GM18520 (cell line): ENCODE data around the gene HNRNPLL.
"Not testable (repeated sequence)": the region's sequence is repeated elsewhere in the genome, so short reads cannot be mapped to it uniquely, and the experiment has no call there.

Experiments used
- ATAC-seq: cut with Tn5 transposase; IDR thresholded peaks from one replicate; pipeline ENCODE4 v1.9.1; 2021; ENCODE audit not compliant: unreplicated experiment

HNRNPLL gene

GRCh38 chr2:38557217-38557616 lies 45.5 kb downstream of the HNRNPLL start:
- ATAC-seq, result no peak

GRCh38 chr2:38556006-38556801 lies 46.5 kb downstream of the HNRNPLL start:
- ATAC-seq, result no peak

GRCh38 chr2:38554973-38555595 lies 47.6 kb downstream of the HNRNPLL start:
- ATAC-seq, result no peak

- no peak for ATAC-seq
Observed at GRCh38 chr2:38553554-38553953, 49.2 kb downstream of the HNRNPLL start.

- no peak for ATAC-seq
Observed at GRCh38 chr2:38552259-38552658, 50.5 kb downstream of the HNRNPLL start.

- no peak for ATAC-seq
Observed at GRCh38 chr2:38551746-38552145, 51.0 kb downstream of the HNRNPLL start.

- ATAC-seq, result no peak
Observed at GRCh38 chr2:38551171-38551570, 51.6 kb downstream of the HNRNPLL start.

- ATAC-seq, result no peak
Observed at GRCh38 chr2:38549851-38550250, 52.9 kb downstream of the HNRNPLL start.

- ATAC-seq, result no peak
Observed at GRCh38 chr2:38549071-38549704, 53.5 kb downstream of the HNRNPLL start.

- no peak for ATAC-seq
Observed at GRCh38 chr2:38547791-38548190, 54.9 kb downstream of the HNRNPLL start.

- no peak for ATAC-seq
Observed at GRCh38 chr2:38546585-38546984, 56.1 kb downstream of the HNRNPLL start.

- no peak for ATAC-seq
Observed at GRCh38 chr2:38546064-38546463, 56.7 kb downstream of the HNRNPLL start.

- ATAC-seq, result not testable (repeated sequence)
Observed at GRCh38 chr2:38542248-38542631, 60.5 kb downstream of the HNRNPLL start.

- no peak for ATAC-seq
Observed at GRCh38 chr2:38540580-38541286, 62.0 kb downstream of the HNRNPLL start.

GRCh38 chr2:38539086-38539485 lies 63.6 kb downstream of the HNRNPLL start:
- no peak for ATAC-seq

- ATAC-seq, result no peak
Observed at GRCh38 chr2:38537937-38538525, 64.7 kb downstream of the HNRNPLL start.

GRCh38 chr2:38537296-38537695 lies 65.4 kb downstream of the HNRNPLL start:
- ATAC-seq, result not testable (repeated sequence)

GRCh38 chr2:38535744-38536506 lies 66.8 kb downstream of the HNRNPLL start:
- ATAC-seq, result peak; percentile 28

GRCh38 chr2:38535404-38535743 lies 67.4 kb downstream of the HNRNPLL start:
- ATAC-seq, result no peak

- ATAC-seq, result no peak
Observed at GRCh38 chr2:38534746-38535403, 67.9 kb downstream of the HNRNPLL start.
